Adipose tissue (tissue), 3 donors: ENCODE results near the gene VWA5B1. TPM values are rescaled to one million over a fixed set of nuclear protein-coding genes. Genes with fewer than 3 reads are reported as not detected.
"Not testable (repeated sequence)": the region's sequence is repeated elsewhere in the genome, so short reads cannot be mapped to it uniquely, and the experiment has no call there.

Experiments
- H3K27ac ChIP-seq: one replicate; pipeline ENCODE4 v1.5.1; 2013; ENCODE audit warnings: low read depth, low read length
- WGBS, 3 donors: extraction: QIAGEN DNeasy Blood & Tissue Kit; methylation state at CpG; one replicate each; pipeline ENCODE4 v1.1.7; 2013; 5-methylcytosine and 5-hydroxymethylcytosine counted together
- polyA plus RNA-seq, 3 donors: library from polyadenylated mRNA; stranded (reverse); fragments of 200-250 nt; gene quantifications; one replicate each; pipeline ENCODE4 v1.2.3, GENCODE V29; 2013
- donor health status: healthy with polysubstance abuse.
- donor health status: Bipolar disorder and iron deficiency.
- donor health status: healthy.

Gene VWA5B1
- polyA plus RNA-seq = under 1 TPM in 1 of 3 donors, not detected in 2; 0.07 TPM

DNA sequence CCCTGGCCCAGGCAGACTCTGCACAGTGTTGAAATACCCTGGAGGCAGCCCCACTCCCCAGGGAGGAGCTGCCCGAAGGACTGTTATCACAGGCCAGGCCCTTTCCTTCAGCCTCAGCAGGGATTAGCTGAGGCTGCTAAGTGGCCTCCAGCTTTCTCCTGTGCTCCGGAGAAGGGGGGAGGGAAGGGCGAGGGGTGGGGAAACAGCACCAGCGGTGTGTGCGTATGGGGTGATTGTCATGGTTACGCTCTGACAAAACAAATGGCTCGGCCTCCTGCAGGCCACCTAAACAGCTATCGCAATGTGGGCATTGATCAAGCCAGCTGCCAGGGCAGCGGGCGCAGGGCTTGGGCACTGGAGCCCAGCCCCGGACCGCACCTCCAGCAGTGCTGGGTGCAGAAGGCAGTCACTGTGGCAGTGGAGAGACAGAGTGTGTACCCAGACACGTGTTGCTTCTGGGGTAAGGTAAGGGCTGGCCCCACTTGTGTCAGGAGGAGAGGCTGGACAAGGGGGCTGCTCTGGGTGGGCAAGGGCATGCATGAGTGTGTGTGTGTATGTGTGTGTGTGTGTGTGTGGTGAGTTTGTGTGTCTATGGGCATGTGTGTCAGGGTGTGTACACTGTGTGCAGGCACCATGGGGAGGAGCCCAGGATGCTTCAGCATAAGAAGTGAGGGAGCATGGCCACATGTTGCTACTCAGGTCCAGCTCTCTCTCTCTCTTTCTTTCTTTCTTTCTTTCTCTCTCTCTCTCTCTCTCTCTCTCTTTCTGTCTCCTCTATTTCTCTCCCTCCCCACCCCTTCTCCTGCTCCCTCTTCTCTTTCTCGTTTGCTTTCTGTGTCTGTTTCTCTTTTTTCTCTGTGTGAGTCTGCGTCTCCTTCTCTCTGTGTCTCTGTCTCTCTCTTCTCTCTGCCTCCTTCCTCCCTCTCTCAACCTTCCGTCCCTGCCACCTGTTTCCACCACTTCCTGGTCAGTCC is at the start of gene VWA5B1:
Gene VWA5B1, plus strand, starts transcription at position 252 of the 974 bp plus-strand sequence. CDS start 19,727 bp downstream, outside the sequence.
- 10 to 30% (median 27%) methylated on average over 16 of the region's 16 CpGs for WGBS, 3 donors
- no peak within 1 kb of the TSS for H3K27ac ChIP-seq

GRCh38 chr1:20242890-20243479 is 47.7 kb upstream of the VWA5B1 start:
- H3K27ac ChIP-seq = no peak overlapping the region
- WGBS, 3 donors = 80 to 87% (median 81%) methylated on average over 37 of the region's 37 CpGs

- no peak overlapping the region for H3K27ac ChIP-seq
- WGBS, 3 donors = 53 to 67% (median 57%) methylated on average over 4 of the region's 4 CpGs
These were observed 41.6 kb upstream of the VWA5B1 start for GRCh38 chr1:20248971-20249612.

DNA sequence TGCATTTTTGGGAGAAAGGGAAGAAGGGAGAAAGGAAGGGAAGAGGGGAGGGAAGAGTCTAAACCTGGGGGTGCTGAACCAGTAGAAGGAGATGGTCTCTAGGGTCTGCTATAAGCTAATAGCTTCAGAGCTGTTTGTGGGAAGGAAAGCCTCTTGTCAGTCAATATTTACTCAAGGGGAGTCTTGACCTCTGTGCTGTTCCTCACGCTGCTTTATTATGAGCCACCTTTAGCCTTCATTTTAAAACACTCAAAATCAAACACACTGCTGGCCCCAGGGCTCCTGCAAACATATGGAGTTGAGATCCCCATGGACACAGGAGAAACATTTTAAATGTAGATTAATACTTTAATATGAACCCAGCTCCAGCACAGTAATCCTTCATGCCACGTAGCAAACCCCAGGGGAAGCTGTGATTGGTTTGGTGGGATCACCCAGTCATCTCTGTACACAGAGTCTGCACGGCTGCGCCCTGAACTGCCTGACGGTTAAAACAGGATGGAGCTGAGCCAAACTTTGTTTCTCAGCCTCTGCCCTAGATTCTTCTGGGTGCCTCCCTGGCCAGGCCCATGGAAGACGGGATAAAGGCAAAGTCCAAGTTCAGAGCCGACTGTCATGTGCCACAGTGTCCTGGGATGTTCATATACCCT is 40.2 kb upstream of the VWA5B1 start:
- no peak overlapping the region for H3K27ac ChIP-seq
- 22 to 51% (median 41%) methylated on average over 7 of the region's 7 CpGs for WGBS, 3 donors

DNA sequence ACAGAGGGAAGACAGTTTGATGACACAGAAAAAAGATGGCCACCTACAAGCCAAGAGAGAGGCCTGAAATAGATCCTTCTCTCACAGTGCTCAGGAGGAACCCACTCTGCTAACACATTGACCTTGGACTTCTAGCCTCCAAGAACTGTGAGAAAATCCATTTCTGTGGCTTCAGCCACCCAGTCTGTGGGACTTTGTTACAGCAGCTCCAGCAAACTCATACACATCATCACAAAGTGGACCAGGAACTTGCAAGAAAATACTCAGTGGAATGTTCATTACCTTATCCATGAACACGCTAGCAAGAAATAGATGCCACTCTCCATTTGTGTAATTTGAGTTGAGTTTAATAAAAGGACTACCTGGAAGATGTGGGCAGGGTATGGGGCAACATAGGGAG is 38.1 kb upstream of the VWA5B1 start:
- 90 to 100% (median 94%) methylated on average over 1 of the region's 1 CpG for WGBS, 3 donors
- no peak overlapping the region for H3K27ac ChIP-seq

DNA sequence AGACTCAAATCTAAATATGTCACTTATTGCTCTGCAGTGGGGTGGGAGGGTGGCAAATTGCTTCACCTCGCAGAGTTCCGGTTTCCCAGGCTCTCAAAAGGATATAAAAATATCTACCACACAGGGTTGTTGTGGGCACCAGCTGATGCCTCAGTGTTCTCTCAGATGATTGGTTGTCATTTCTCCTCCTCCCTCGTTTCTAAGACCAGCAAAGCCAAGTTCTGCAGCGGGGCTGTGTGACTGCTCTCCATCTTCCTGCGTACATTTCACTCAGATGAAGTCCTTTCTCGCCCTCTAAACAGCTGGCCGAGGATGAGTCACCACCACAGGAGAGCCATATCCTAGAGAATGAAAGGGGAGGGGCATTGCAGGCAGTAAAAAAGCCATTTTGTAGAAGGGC is 35.0 kb upstream of the VWA5B1 start:
- WGBS, 3 donors = 53 to 58% (median 54%) methylated on average over 7 of the region's 7 CpGs
- no peak overlapping the region for H3K27ac ChIP-seq

DNA sequence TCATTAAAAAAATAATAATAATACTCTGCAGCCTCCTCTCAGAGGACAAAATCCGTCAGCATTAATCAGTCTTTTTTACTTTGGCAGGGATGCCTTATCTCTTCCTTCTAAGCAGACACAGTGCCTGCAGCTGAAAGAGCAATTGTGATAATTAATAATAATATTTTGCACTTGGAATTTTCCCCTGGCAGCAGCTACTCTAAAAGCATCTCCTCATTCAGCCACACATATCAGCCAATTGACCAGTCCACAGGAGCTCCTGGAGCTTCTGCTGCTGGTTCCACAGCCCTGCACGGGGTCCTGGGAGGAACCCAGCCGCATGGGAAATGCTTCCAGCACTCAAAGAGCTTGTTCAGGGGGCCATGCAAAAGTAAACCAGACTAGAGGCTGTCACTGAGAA is 31.0 kb upstream of the VWA5B1 start:
- no peak overlapping the region for H3K27ac ChIP-seq
- WGBS, 3 donors = 54 to 75% (median 62%) methylated on average over 3 of the region's 3 CpGs

GRCh38 chr1:20261095-20261494 is 29.6 kb upstream of the VWA5B1 start:
- H3K27ac ChIP-seq = no peak overlapping the region

DNA sequence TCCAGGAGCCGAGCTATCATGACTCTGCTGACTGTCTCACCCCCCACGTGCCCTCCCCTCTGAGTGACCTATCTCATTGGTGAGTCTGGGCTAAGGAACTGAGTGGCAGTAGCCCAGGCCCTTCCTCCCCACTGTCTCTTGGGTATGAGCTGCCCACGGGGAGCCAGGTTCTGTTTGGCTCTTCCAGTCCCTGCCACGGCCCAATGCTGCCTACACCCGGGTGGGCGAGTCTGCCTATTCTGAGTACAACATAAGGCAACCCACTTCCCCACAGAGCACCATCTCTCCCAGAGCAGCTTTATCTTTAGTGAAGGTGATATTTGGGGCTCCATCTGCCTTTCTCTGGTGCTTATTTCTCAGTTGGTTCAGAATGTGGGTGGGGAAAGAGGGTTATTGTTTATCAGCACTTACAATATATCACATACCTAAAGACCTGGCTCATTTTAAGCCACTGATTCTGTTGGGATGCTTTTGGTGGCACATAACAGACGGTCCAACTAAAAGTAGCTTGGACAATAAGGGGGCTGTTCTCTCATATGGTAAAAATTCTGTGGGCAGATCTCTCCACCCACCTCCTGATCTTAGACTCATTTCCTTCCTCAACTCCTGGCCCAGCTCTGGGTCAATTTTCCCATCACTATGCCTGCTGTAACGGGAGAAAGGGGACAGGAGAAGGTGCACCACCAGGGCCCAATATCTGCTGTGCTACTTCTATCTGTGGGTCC is 27.7 kb upstream of the VWA5B1 start:
- WGBS, 3 donors = 74 to 84% (median 76%) methylated on average over 8 of the region's 8 CpGs
- H3K27ac ChIP-seq = no peak overlapping the region

More at GRCh38 chr1:20261095-20261494, 29.6 kb upstream of the VWA5B1 start:
- 80 to 87% (median 86%) methylated on average over 5 of the region's 5 CpGs for WGBS, 3 donors

GRCh38 chr1:20265250-20265649 is 25.4 kb upstream of the VWA5B1 start:
- WGBS, 3 donors = 44 to 54% (median 50%) methylated on average over 4 of the region's 4 CpGs
- no peak overlapping the region for H3K27ac ChIP-seq

GRCh38 chr1:20266141-20266540 is 24.5 kb upstream of the VWA5B1 start:
- no peak overlapping the region for H3K27ac ChIP-seq
- WGBS, 3 donors = 66 to 71% (median 71%) methylated on average over 8 of the region's 8 CpGs

GRCh38 chr1:20266642-20267041 is 24.0 kb upstream of the VWA5B1 start:
- WGBS, 3 donors = 55 to 79% (median 71%) methylated on average over 6 of the region's 6 CpGs

GRCh38 chr1:20271498-20272400 is 18.9 kb upstream of the VWA5B1 start:
- no peak overlapping the region for H3K27ac ChIP-seq
- 49 to 61% (median 51%) methylated on average over 11 of the region's 11 CpGs for WGBS, 3 donors

More at GRCh38 chr1:20266642-20267041, 24.0 kb upstream of the VWA5B1 start:
- no peak overlapping the region for H3K27ac ChIP-seq

- not testable (repeated sequence) for H3K27ac ChIP-seq
These were observed 17.0 kb upstream of the VWA5B1 start for GRCh38 chr1:20273716-20274115.

DNA sequence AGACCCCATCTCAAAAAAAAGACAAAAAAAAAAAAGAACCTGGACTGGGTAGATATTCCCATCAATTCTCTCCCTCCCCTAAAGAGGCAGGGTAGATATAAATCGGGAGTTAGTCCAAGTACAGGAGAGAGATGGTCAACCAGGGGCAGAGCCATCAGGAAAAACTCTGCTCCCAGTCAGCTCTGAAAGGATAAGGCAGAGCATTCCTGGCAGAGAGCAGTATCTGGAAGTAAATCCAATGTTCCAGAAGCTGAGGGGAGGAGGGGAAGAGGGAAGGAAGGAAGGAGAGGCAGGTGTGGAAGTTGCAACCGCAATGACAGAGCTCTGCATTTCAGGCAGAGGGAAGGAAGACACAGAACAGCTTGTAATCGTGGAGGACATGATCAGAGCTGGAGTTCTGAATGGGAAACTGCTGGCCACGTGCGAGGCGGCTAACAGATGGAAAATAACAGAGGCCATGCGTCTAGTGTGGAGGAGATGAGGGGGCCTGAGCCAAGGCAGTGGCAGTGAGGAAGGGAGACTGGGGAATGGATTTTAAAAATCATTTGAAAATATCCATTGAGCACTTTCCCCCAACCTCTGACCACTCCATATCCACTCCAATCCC is 15.3 kb upstream of the VWA5B1 start:
- WGBS, 3 donors = 43 to 52% (median 48%) methylated on average over 6 to 7 of the region's 7 CpGs
- H3K27ac ChIP-seq = no peak overlapping the region

DNA sequence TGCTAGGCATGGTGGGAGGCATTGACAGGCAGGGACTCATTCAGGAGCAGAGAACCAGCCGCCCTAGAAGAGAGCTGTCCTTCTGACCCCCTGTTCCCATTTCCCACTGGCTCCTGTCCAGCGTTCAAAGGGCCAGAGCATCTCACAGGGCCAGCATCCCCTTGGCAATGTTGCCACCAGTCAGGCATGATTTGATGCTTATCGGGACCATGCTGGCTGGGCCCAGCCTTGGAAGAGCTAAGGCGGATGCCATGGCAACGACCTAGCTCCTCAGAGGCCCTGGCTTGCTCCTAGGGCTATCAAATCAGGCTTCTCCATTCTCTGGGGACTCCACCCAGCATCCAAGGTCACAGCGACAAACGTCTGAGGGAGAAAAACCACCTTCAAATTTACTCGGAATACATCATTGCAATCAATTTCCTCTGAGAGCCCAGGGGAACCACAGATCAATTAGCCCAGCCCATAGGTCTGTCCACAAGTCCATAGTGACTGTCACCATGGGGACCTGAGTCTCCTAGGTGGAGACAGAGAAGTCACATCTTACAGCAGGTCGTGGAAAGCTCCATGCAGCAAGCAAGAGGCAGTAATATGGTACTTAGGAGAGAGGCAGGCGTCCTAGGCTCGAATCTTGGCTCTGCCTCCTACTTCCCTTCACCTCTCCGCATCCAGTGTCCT is 14.1 kb upstream of the VWA5B1 start:
- WGBS, 3 donors = 69 to 80% (median 76%) methylated on average over 12 of the region's 12 CpGs
- H3K27ac ChIP-seq = no peak overlapping the region
